ENCODE results near the gene FHAD1.

The FHAD1 gene

GRCh38 chr1:15218287-15219279, 28.4 kb upstream of the FHAD1 start:
- WGBS, 2 experiments: 92 to 94% methylated on average over 6 of the region's 6 CpGs
- Histone ChIP-seq H3K27ac (ENCODE audit: insufficient read depth, low read depth, low read length, poor library complexity, severe bottlenecking) (no peak overlapping the region), H3K9me3 (ENCODE audit: control insufficient read depth, low read length) (no peaks in the 10 kb centered on the region)

GRCh38 chr1:15219280-15220023, 27.6 kb upstream of the FHAD1 start:
- H3K9me3 ChIP-seq (ENCODE audit: control insufficient read depth, low read length): no peaks in the 10 kb centered on the region
- peaks cover 8% of the 10 kb centered on the region for H3K4me1 ChIP-seq (ENCODE audit: control insufficient read depth, insufficient read depth, low read length)
- H3K27ac ChIP-seq (ENCODE audit: insufficient read depth, low read depth, low read length, poor library complexity, severe bottlenecking): no peak overlapping the region
- H3K36me3 ChIP-seq (ENCODE audit: control insufficient read depth, insufficient read depth, low read length): peaks cover 11% of the 10 kb centered on the region
- 94 to 96% methylated on average over 22 of the region's 22 CpGs for WGBS, 2 experiments
- H3K4me3 ChIP-seq (ENCODE audit: insufficient read depth, low read depth, low read length): no peak overlapping the region
- no peaks in the 10 kb centered on the region for H3K27me3 ChIP-seq (ENCODE audit: control insufficient read depth, insufficient read depth, low read length, poor library complexity, severe bottlenecking)

More at GRCh38 chr1:15218287-15219279, 28.4 kb upstream of the FHAD1 start:
- Histone ChIP-seq H3K27me3 (ENCODE audit: control insufficient read depth, insufficient read depth, low read length, poor library complexity, severe bottlenecking) (no peaks in the 10 kb centered on the region), H3K4me3 (ENCODE audit: insufficient read depth, low read depth, low read length) (no peak overlapping the region), H3K36me3 (ENCODE audit: control insufficient read depth, insufficient read depth, low read length) (peaks cover 11% of the 10 kb centered on the region), H3K4me1 (ENCODE audit: control insufficient read depth, insufficient read depth, low read length) (peaks cover 16% of the 10 kb centered on the region)

- Histone ChIP-seq H3K4me3 (ENCODE audit: insufficient read depth, low read depth, low read length) (no peak overlapping the region), H3K4me1 (ENCODE audit: control insufficient read depth, insufficient read depth, low read length) (peaks cover 4% of the 10 kb centered on the region)
- 93 to 94% methylated on average over 12 of the region's 12 CpGs for WGBS, 2 experiments
Measured at GRCh38 chr1:15220024-15220392, 27.0 kb upstream of the FHAD1 start.

GRCh38 chr1:15220825-15221431, 26.1 kb upstream of the FHAD1 start:
- 93 to 96% methylated on average over 7 of the region's 7 CpGs for WGBS, 2 experiments
- Histone ChIP-seq H3K4me3 (ENCODE audit: insufficient read depth, low read depth, low read length) (no peak overlapping the region), H3K27me3 (ENCODE audit: control insufficient read depth, insufficient read depth, low read length, poor library complexity, severe bottlenecking) (no peaks in the 10 kb centered on the region), H3K27ac (ENCODE audit: insufficient read depth, low read depth, low read length, poor library complexity, severe bottlenecking) (no peak overlapping the region), H3K36me3 (ENCODE audit: control insufficient read depth, insufficient read depth, low read length) (peaks cover 11% of the 10 kb centered on the region), H3K4me1 (ENCODE audit: control insufficient read depth, insufficient read depth, low read length) (no peaks in the 10 kb centered on the region), H3K9me3 (ENCODE audit: control insufficient read depth, low read length) (no peaks in the 10 kb centered on the region)

More at GRCh38 chr1:15220024-15220392, 27.0 kb upstream of the FHAD1 start:
- Histone ChIP-seq H3K36me3 (ENCODE audit: control insufficient read depth, insufficient read depth, low read length) (peaks cover 11% of the 10 kb centered on the region), H3K9me3 (ENCODE audit: control insufficient read depth, low read length) (no peaks in the 10 kb centered on the region), H3K27me3 (ENCODE audit: control insufficient read depth, insufficient read depth, low read length, poor library complexity, severe bottlenecking) (no peaks in the 10 kb centered on the region), H3K27ac (ENCODE audit: insufficient read depth, low read depth, low read length, poor library complexity, severe bottlenecking) (no peak overlapping the region)

GRCh38 chr1:15222653-15223303, 24.2 kb upstream of the FHAD1 start:
- no peak overlapping the region for H3K27ac ChIP-seq (ENCODE audit: insufficient read depth, low read depth, low read length, poor library complexity, severe bottlenecking)
- H3K36me3 ChIP-seq (ENCODE audit: control insufficient read depth, insufficient read depth, low read length): peaks cover 11% of the 10 kb centered on the region
- no peaks in the 10 kb centered on the region for H3K27me3 ChIP-seq (ENCODE audit: control insufficient read depth, insufficient read depth, low read length, poor library complexity, severe bottlenecking)
- no peak overlapping the region for H3K4me3 ChIP-seq (ENCODE audit: insufficient read depth, low read depth, low read length)
- H3K4me1 ChIP-seq (ENCODE audit: control insufficient read depth, insufficient read depth, low read length): no peaks in the 10 kb centered on the region
- H3K9me3 ChIP-seq (ENCODE audit: control insufficient read depth, low read length): no peaks in the 10 kb centered on the region
- WGBS, 2 experiments: 91 to 96% methylated on average over 4 of the region's 4 CpGs

- no peak overlapping the region for H3K27ac ChIP-seq (ENCODE audit: insufficient read depth, low read depth, low read length, poor library complexity, severe bottlenecking)
- H3K4me3 ChIP-seq (ENCODE audit: insufficient read depth, low read depth, low read length): no peak overlapping the region
- H3K36me3 ChIP-seq (ENCODE audit: control insufficient read depth, insufficient read depth, low read length): peaks cover 5% of the 10 kb centered on the region
- no peaks in the 10 kb centered on the region for H3K4me1 ChIP-seq (ENCODE audit: control insufficient read depth, insufficient read depth, low read length)
- H3K9me3 ChIP-seq (ENCODE audit: control insufficient read depth, low read length): no peaks in the 10 kb centered on the region
- 90 to 93% methylated on average over 8 of the region's 8 CpGs for WGBS, 2 experiments
- H3K27me3 ChIP-seq (ENCODE audit: control insufficient read depth, insufficient read depth, low read length, poor library complexity, severe bottlenecking): no peaks in the 10 kb centered on the region
Measured at GRCh38 chr1:15224259-15224869, 22.7 kb upstream of the FHAD1 start.

GRCh38 chr1:15224974-15225373, 22.0 kb upstream of the FHAD1 start:
- no peaks in the 10 kb centered on the region for H3K27me3 ChIP-seq (ENCODE audit: control insufficient read depth, insufficient read depth, low read length, poor library complexity, severe bottlenecking)
- H3K27ac ChIP-seq (ENCODE audit: insufficient read depth, low read depth, low read length, poor library complexity, severe bottlenecking): no peak overlapping the region
- no peaks in the 10 kb centered on the region for H3K4me1 ChIP-seq (ENCODE audit: control insufficient read depth, insufficient read depth, low read length)
- WGBS, 2 experiments: 91 to 92% methylated on average over 4 of the region's 4 CpGs
- H3K4me3 ChIP-seq (ENCODE audit: insufficient read depth, low read depth, low read length): no peak overlapping the region
- no peaks in the 10 kb centered on the region for H3K36me3 ChIP-seq (ENCODE audit: control insufficient read depth, insufficient read depth, low read length)
- H3K9me3 ChIP-seq (ENCODE audit: control insufficient read depth, low read length): no peaks in the 10 kb centered on the region

- no peak overlapping the region for H3K4me3 ChIP-seq (ENCODE audit: insufficient read depth, low read depth, low read length)
- H3K36me3 ChIP-seq (ENCODE audit: control insufficient read depth, insufficient read depth, low read length): no peaks in the 10 kb centered on the region
- H3K4me1 ChIP-seq (ENCODE audit: control insufficient read depth, insufficient read depth, low read length): no peaks in the 10 kb centered on the region
- no peak overlapping the region for H3K27ac ChIP-seq (ENCODE audit: insufficient read depth, low read depth, low read length, poor library complexity, severe bottlenecking)
- no peaks in the 10 kb centered on the region for H3K27me3 ChIP-seq (ENCODE audit: control insufficient read depth, insufficient read depth, low read length, poor library complexity, severe bottlenecking)
- 96% methylated on average over 4 of the region's 4 CpGs for WGBS, 2 experiments
- no peaks in the 10 kb centered on the region for H3K9me3 ChIP-seq (ENCODE audit: control insufficient read depth, low read length)
Measured at GRCh38 chr1:15225461-15225860, 21.6 kb upstream of the FHAD1 start.

- Histone ChIP-seq H3K4me1 (ENCODE audit: control insufficient read depth, insufficient read depth, low read length) (no peaks in the 10 kb centered on the region), H3K27me3 (ENCODE audit: control insufficient read depth, insufficient read depth, low read length, poor library complexity, severe bottlenecking) (no peaks in the 10 kb centered on the region), H3K27ac (ENCODE audit: insufficient read depth, low read depth, low read length, poor library complexity, severe bottlenecking) (no peak overlapping the region), H3K36me3 (ENCODE audit: control insufficient read depth, insufficient read depth, low read length) (no peaks in the 10 kb centered on the region), H3K9me3 (ENCODE audit: control insufficient read depth, low read length) (no peaks in the 10 kb centered on the region), H3K4me3 (ENCODE audit: insufficient read depth, low read depth, low read length) (no peak overlapping the region)
- 87 to 89% methylated on average over 17 of the region's 17 CpGs for WGBS, 2 experiments
Measured at GRCh38 chr1:15226388-15227255, 20.4 kb upstream of the FHAD1 start.
